DOHH2 (cell line): Measurements from ENCODE around the gene RNF13.

ENCODE experiments used
- EZH2phosphoT487 ChIP-seq: fragments of 200-600 bp; sonication (generic); IDR thresholded peaks from 2 replicates; pipeline ENCODE4 v1.6.1; 2017; ENCODE audit warnings: borderline replicate concordance, mild to moderate bottlenecking, antibody characterized with exemption, low read length, moderate library complexity, mixed read lengths
- TF ChIP-seq, protein P1 (sequence below): fragments of 200-600 bp; sonication (generic); IDR thresholded peaks from one replicate; pipeline ENCODE4 v1.5.1; 2014; ENCODE audit warnings: antibody characterized with exemption, mild to moderate bottlenecking, low read depth, low read length; ENCODE audit not compliant: poor library complexity, severe bottlenecking

DNA sequence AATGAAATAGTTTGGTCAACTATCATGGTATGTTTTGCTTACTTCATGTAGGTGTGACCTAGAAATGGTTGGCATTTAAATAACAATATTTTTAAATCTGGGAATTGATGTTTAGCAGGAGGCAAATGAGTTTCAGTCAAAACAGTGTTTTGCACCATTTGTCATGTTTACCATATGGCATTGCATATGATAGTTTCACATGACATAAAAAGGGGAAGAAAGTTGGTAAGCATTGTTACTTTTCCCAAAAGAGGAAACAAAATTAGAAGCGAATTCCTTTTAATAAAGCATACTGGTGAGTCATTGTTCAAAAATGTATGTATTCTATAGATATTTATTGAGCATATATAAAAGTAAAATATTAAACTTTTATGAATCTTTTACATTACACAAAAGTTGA, 2.3 kb downstream of the RNF13 start:
- TF ChIP-seq, protein P1, sequence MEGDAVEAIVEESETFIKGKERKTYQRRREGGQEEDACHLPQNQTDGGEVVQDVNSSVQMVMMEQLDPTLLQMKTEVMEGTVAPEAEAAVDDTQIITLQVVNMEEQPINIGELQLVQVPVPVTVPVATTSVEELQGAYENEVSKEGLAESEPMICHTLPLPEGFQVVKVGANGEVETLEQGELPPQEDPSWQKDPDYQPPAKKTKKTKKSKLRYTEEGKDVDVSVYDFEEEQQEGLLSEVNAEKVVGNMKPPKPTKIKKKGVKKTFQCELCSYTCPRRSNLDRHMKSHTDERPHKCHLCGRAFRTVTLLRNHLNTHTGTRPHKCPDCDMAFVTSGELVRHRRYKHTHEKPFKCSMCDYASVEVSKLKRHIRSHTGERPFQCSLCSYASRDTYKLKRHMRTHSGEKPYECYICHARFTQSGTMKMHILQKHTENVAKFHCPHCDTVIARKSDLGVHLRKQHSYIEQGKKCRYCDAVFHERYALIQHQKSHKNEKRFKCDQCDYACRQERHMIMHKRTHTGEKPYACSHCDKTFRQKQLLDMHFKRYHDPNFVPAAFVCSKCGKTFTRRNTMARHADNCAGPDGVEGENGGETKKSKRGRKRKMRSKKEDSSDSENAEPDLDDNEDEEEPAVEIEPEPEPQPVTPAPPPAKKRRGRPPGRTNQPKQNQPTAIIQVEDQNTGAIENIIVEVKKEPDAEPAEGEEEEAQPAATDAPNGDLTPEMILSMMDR: no peak
- TF ChIP-seq EZH2phosphoT487: no peak
